ENCODE data around the gene SERPINE1.

Gene SERPINE1

GRCh38 chr7:101169110-101169837 is 42.4 kb downstream of the SERPINE1 start:
- DNase-seq (ENCODE audit: low read depth in 2 of 2): no peak

- DNase-seq (ENCODE audit: low read depth in 2 of 2): peak; percentile 65 to 71
Observed at GRCh38 chr7:101169838-101170551, 43.1 kb downstream of the SERPINE1 start.

- DNase-seq (ENCODE audit: low read depth in 2 of 2): no peak
Observed at GRCh38 chr7:101170617-101171441, 43.9 kb downstream of the SERPINE1 start.

- DNase-seq (ENCODE audit: low read depth in 2 of 2): no peak
Observed at GRCh38 chr7:101171442-101171837, 44.5 kb downstream of the SERPINE1 start.

DNA sequence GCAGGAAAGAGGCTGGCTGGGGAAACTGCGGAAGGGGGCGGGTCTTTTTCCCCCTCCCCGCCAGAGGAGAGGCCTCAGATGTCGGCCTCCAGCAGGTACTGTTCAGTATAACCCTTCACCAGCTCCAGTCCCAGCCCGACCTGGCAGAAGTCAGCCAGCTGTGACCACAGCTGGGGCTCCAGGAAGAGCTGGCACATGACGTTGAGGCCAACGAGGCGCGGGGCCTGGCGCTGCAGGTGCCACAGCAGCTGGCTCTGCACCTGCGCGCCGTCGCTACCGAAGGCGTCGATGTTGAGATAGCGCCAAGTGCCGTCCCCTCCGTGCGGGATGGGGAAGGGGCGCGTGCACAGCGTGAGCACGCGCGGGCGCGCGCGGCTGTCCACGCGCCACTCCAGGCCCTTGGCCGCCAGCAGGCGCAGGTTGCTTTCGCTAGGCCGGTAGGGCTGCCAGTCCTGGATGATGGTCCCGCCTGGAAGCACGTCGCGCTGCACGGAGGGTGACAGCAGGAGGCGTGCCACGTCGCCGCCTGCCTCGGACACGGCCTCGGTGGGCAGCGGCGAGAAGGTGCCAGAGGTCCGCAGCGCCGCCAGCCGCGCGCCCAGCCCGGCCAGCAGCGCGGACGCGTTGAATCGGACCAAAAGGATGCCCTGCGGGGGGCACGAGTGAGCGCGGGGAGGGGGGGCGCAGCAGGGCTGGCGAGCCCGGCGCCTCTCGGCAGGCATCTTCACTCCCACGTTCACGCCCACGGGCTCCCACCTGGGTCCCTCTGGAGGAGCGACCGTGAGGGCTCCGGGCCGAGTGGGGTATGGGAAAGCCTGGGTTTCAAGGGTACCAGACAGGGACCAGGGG is 45.3 kb downstream of the SERPINE1 start:
- DNase-seq (ENCODE audit: low read depth in 2 of 2): no peak

DNA sequence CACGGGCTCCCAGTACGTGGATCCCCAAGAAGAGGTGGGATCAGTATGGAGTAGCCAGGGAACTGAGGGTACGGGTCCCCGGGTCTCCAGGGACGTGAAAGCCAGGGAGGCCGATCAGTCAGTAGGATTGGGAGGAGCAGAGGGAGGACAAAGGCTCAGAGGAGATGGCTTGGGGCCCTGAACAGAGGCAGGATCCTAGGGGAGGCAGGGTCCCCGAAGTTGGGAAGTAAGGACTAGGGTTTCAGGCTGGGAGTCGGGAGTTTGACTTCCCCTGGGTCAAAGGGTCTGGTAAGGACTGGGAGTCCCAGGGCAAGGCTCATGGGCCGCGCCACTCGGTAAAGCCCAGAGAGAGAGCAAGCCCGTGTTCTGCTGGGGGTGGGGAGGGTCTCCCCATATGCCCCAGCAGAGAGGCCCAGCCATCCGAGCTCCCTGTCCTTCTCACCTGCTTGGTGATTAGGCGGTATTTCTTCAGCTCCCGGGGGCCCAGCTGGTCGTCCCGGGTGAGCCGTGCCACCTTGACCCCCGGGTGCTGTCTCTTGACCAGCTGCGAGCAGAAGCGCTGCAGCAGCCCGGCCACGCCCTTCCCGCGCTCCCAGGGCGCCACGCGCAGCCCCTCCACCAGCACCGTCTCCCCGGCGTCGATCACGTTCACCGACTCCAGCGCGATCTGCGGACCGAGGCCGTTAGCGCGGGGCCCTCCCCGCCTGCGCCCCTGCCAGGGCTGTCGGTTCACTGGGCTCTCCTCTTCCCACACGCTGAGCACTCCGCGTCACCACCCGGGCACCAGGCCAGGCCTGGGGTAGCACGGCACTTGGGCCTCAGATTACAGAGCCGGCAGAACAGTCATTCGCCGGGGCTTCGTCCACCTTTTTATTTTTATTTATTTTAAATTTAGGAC is 46.2 kb downstream of the SERPINE1 start:
- DNase-seq (ENCODE audit: low read depth in 2 of 2): no peak

GRCh38 chr7:101173752-101174244 is 46.9 kb downstream of the SERPINE1 start:
- DNase-seq (ENCODE audit: low read depth in 2 of 2): peak; percentile 44 to 58

GRCh38 chr7:101174322-101174854 is 47.5 kb downstream of the SERPINE1 start:
- no peak for DNase-seq (ENCODE audit: low read depth in 2 of 2)

- DNase-seq (ENCODE audit: low read depth in 2 of 2): no peak
Observed at GRCh38 chr7:101175664-101176063, 48.8 kb downstream of the SERPINE1 start.

DNA sequence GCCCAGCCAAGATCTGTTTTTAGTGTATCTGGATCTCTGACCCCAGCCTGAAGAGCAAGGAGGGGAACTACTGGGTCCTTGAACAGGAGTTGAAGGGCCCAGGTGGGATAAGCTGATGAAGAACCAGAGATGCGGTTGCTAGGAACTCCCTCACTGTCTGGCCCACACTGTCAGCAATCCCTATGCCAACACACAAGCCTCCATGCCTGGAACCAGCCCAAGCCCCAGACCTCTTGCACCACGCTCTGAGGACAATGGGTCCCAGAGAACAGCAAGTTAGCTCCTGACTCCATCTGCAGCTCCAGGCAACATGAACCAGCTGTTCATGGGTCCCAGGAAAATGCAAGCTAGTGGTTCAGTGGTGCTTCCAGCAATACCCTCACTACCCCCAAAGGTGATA is 50.7 kb downstream of the SERPINE1 start:
- no peak for DNase-seq (ENCODE audit: low read depth in 2 of 2)

DNA sequence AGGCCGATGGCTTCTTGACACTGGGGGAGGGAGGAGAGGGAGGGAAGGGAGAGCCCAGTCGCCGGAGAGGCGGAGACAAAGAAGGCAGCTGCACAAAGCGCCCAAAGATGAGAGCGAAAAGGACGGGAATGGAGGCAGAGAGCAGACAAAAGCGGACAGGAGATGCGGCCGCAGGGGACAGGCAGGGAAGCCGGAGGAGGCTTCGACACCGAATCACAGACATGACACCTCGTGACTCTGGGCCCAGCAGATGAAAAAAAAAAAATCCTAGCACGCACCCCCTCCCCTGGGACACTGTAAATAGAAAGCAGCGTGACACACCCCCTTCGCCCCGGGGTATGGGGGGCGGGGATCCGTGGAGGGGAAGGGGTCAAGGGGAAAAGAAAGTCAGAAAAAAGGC is 52.2 kb downstream of the SERPINE1 start:
- no peak for DNase-seq (ENCODE audit: low read depth in 2 of 2)

DNA sequence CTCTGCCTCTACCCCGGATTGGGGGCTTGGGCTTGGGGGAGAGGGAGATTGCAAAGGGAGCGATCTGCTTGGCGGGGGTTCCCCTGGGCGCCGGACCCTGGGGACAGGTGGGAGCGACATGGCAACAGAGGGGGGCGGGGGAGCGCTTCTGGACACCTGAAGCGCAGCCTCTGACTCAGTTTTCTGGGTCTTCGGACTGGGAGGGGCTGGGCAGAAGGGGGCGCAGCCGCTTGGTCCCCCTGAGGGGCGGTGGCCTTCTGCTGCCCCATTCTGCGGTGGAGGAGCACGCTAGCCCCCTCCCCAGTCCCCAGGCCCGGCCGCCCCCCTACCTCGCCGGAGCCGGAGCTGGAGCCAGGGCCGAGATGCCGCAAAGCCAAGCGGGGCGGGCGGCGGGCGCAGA is 52.8 kb downstream of the SERPINE1 start:
- DNase-seq (ENCODE audit: low read depth in 2 of 2): no peak

GRCh38 chr7:101180130-101180755 is 53.3 kb downstream of the SERPINE1 start, which contains the start of gene NAT16:
Gene NAT16 (minus strand): TSS chr7:101180293. CDS start chr7:101174807, 5,486 bp downstream.
- DNase-seq (ENCODE audit: low read depth in 2 of 2): no peak

DNA sequence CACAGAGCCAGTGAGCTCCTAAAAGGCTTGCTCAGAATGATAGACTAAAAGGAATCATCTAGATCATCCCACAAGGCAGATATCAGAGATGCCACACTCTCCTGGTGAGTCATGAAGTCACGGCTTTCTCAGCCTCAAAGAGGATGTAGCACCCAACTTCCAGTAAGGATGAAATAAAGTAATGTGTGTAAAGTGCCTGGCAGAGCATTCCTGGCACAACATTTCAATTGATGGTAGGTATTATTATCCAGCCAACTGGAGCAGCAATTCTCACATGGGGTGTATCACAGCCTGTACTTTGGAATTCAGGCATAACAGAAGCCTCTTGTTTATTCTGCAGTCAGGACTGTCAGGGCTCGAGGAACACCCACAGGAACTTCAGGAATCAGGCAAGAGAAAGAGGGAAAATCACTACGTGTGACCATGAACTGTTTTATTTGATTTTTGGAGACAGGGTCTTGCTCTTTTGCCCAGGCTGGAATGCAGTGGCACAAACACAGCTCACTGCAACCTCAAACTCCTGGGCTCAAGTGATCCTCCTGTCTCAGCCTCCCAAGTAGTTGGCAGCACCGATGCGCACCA is 58.4 kb downstream of the SERPINE1 start:
- no peak for DNase-seq (ENCODE audit: low read depth in 2 of 2)

- DNase-seq (ENCODE audit: low read depth in 2 of 2): no peak
Observed at GRCh38 chr7:101186194-101186593, 59.3 kb downstream of the SERPINE1 start.

- DNase-seq (ENCODE audit: low read depth in 2 of 2): no peak
Observed at GRCh38 chr7:101186844-101187428, 60.0 kb downstream of the SERPINE1 start.

Measured in stimulated activated CD8-positive, alpha-beta memory T cell treated with anti-CD3 and anti-CD28 coated beads, Interleukin-15, amount 100 ng/mL, for 48 hours (primary cell).